HG03520 (cell line): ENCODE data around the gene CMTM7.

Experiments
- ATAC-seq: cut with Tn5 transposase; IDR thresholded peaks from one replicate; pipeline ENCODE4 v1.9.1; 2021; ENCODE audit warnings: mild to moderate bottlenecking, moderate library complexity; ENCODE audit not compliant: unreplicated experiment

CMTM7 gene, protein sequence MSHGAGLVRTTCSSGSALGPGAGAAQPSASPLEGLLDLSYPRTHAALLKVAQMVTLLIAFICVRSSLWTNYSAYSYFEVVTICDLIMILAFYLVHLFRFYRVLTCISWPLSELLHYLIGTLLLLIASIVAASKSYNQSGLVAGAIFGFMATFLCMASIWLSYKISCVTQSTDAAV

GRCh38 chr3:32391643-32392535 is at the start of gene CMTM7:
Gene CMTM7 (plus strand): TSS chr3:32391853. CDS start chr3:32391907, 54 bp downstream.
- ATAC-seq = peak; percentile 36

GRCh38 chr3:32347343-32348125 is 44.1 kb upstream of the CMTM7 start:
- ATAC-seq = no peak

DNA sequence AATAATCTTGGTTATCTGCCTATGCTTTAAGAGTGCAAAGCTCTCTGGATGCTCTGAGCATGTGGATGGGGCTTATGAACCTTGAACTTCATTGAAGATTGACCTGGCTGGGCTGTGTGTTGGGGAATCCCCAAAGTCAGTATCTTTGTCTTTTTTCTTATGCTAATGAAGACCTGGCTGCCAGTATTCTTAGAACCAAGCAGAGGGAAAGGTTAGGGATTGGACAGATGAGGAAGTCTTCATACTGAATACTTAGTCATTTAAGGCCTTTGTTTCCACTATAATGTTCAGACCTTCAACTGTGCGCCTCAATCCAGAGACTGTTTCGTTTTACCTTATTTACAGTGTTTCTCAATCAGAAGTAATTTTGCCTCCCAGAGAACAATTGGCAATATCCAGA is 42.5 kb upstream of the CMTM7 start:
- ATAC-seq = no peak

DNA sequence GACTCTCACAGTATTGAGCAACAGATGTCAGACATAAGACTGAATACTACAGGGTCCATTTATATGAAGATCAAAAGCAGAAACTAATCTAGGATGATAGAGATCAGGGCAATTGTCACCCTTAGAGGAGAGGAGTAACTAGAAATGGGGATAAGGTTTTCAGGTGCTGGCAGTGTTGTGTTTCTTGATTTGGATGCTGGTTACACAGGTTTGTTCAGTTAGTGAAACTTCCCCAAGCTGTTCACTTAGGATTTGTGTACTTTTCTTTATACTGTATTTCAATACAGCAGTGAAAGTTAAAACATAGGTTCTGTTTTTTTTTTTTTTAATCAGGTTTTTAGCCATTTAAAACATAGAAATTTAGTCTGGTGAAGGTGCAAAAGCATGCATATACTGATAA is 39.1 kb upstream of the CMTM7 start:
- ATAC-seq = no peak

- ATAC-seq = no peak
Observed at GRCh38 chr3:32353351-32353750, 38.3 kb upstream of the CMTM7 start.

- ATAC-seq = no peak
Observed at GRCh38 chr3:32354362-32354778, 37.3 kb upstream of the CMTM7 start.

DNA sequence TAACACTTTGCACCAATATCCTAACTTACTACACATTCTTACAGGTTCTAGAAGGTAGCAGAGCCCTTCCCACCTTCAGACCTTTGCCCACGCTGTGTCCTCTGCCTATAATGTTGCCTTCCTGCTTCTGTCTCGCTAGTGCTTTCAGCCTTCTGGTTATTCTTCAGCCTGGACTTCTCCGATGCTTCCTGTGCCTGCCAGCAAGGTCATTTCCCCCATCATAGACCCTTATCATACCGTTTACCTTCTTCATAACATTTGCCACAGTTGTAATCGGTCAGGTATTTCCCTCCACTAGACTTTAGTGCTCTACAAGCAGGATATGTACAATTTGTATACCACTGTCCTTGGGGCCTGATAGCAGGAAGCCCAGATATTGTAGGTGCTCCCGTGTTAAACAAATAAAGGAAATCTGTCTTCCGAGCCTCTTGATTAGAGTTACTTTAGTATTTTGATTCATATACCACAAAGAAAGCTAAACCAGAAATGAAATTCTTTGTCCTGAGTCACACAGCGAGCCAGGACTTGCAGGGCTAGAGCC is 35.8 kb upstream of the CMTM7 start:
- no peak for ATAC-seq

DNA sequence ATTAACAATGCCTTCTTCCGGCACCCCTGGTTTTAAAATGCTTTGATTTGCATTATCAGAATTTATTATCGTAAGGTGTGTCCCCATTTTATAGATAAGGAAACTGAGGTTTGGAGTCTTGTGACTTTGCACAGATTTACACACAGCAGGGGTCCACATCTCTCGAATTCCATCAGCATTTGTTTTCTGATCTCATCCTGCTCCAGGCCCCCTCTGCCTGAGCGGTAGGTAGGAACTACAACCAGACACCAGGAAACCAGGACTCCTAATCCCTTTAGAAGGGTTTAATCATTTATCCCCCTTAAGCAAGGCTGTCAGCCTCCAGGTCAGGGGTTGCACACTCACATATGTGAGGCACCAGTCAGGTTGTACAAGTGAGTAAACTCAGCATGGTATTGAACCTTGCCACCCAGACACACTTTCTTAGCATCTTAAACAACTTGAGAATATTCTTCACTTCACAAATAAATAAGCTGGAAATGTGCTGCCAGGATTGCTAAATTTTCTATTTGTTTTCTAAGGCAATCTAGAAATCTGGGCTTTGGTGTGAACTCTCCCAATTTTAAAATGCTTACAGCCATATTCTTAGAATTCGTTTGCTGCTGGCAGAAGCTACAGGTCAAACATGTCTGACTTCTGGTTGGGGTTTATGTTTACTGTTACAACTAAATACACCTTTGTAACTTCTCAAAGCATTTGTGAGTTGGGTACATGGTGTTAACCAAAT is 31.7 kb upstream of the CMTM7 start:
- no peak for ATAC-seq

DNA sequence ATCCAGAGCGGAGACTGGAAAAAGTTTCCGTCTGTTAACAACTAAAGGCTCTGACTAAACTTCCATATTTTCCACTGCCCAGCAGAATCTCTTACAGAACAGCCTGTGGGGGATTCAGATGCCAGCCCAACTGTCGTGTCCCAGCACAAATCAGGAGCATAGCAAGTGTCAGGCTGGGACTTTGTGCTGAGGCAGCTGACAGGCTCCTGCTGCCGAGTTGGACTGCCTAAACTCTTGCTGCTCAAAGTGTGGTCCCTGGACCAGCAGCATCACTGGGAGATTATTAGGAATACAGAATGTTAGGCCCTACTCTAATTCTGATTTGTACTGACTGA is 31.2 kb upstream of the CMTM7 start:
- ATAC-seq = no peak

- peak; percentile 43 for ATAC-seq
Observed at GRCh38 chr3:32366638-32367397, 24.8 kb upstream of the CMTM7 start.

DNA sequence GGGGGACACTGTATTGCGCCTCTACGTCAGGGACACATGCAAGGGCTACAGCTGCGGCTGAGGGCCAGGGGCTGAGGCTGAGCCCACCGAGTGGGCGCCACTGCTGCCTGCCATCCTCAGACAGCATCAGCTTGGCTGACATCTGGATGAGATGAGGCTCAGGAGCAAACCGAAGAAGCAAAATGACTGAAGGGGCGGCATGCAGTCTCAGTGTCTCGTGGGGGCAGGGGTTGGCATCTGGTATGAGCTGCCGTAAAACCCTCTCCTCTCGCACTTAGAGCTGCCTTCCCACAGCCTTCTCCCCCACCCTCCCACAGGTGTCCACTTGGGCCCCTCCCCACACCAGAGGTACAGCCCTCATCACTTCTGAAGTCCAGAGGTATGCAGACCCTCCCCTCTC is 24.2 kb upstream of the CMTM7 start:
- ATAC-seq = no peak

- no peak for ATAC-seq
Observed at GRCh38 chr3:32371461-32372212, 20.0 kb upstream of the CMTM7 start.

DNA sequence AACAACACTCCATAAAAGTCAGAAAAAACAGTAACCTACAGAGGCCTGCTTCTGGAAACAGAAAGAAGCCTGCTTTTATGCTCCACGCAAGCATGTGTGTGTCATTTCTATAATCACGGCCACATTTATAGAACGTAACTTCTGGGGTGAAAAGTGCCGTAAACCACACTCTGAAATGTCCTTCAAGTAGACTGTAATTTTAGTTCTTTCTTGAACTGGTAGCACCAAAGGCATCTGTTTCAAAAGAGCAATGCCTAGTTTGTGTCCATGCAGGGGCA is 19.5 kb upstream of the CMTM7 start:
- ATAC-seq = no peak

GRCh38 chr3:32373276-32373675 is 18.4 kb upstream of the CMTM7 start:
- ATAC-seq = no peak

GRCh38 chr3:32373844-32374243 is 17.8 kb upstream of the CMTM7 start:
- no peak for ATAC-seq

- ATAC-seq = peak; percentile 54
Observed at GRCh38 chr3:32374788-32375595, 16.7 kb upstream of the CMTM7 start.

DNA sequence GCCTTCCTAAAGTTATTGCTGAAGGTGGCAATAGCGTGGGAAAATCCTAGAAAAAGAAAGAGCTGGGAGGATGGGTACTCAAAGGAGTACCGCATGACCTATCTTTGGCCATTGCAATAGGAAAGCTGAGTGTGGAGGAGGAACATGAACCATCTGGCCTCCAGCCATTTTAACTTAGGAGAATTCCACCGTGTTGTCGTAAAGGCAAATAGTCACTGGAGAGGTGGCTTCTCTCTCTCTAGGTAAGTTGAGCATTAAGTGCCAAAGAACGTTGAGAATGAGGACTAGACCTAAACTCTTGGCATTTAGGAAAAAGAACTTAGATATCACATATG is 16.1 kb upstream of the CMTM7 start:
- ATAC-seq = no peak

- ATAC-seq = no peak
Observed at GRCh38 chr3:32376115-32376514, 15.5 kb upstream of the CMTM7 start.
